Measurements from ENCODE around the gene TNFRSF19. TPM values are rescaled to one million over a fixed set of nuclear protein-coding genes. Genes with fewer than 3 reads are reported as not detected.

The TNFRSF19 gene
- total and polyA plus RNA-seq, 2 of the 13 experiments (the other 11 are each of a cell fraction or from before 2014, with no cell fraction given), result 75.3 to 77.7 TPM

- no peaks in the 10 kb centered on the region for H3K79me2 ChIP-seq (ENCODE audit: insufficient read depth, low read length)
- peak overlapping the region; percentile 68 for H3K27ac ChIP-seq (ENCODE audit: extremely low read length, insufficient read depth, low read length)
- peak; percentile 57 for FAIRE-seq
- intact Hi-C loops (cut with micrococcal nuclease; ENCODE audit: unreplicated experiment) (no loop called here), in situ Hi-C loops (cut with HindIII; ENCODE audit: extremely low pct_ligation_motif_present, low pct_unique_long_range_greater_than_20kb) (loop anchor here (25.0 kb wide), 1 partner anchor 288 kb away; the partner anchor contains the start of genes C1QTNF9B and MIPEP)
- H3K4me2 ChIP-seq (ENCODE audit: low read depth, low read length), result peak overlapping the region; percentile 12; the same call in 1 of the 2 replicates
- peak; percentile 92 for ATAC-seq
- no peak overlapping the region for H2AFZ ChIP-seq (ENCODE audit: low read length)
- no peaks in the 10 kb centered on the region for H3K27me3 ChIP-seq (ENCODE audit: control insufficient read depth in 1 of 2, insufficient read depth in 2 of 2, low read length in 2 of 2)
- 0 out of 2 replicates have a peak overlapping the region, but pooled peaks have one; percentile 9 for H3K9ac ChIP-seq (ENCODE audit: insufficient read depth, low read depth, low read length)
- TSS peak; percentile 99 for BruUV-seq (replicated peaks)
- ChIA-PET CTCF (ENCODE audit: low intra/inter-chr PET ratio, low total read pairs) (no interaction called here), POLR2A (interaction anchor here (1.5 kb wide), 2 partner anchors 16 to 31 kb away, joined by 5 to 6 read pairs; no protein-coding TSS in a partner anchor)
- DNase-seq (ENCODE audit: low spot score), result peak; percentile 95
- no peaks in the 10 kb centered on the region for H3K9me3 ChIP-seq (ENCODE audit: low read length)
- H3K4me3 ChIP-seq (replicated peaks in 1 of 3; ENCODE audit: insufficient read depth in 1 of 3, low read depth in 2 of 3, low read length in 3 of 3), result no peak overlapping the region
- 0% methylated on average over 3 of the region's 3 CpGs for WGBS (ENCODE audit: low lambda C conversion rate)
- peaks cover 47% of the 10 kb centered on the region for H3K4me1 ChIP-seq (ENCODE audit: insufficient read depth, low read length)
- peaks cover 6 to 10% of the 10 kb centered on the region in 2 experiments for H3K36me3 ChIP-seq (replicated peaks in 1 of 2; ENCODE audit: control insufficient read depth in 1 of 2, insufficient read depth in 2 of 2, low read length in 2 of 2)
- H4K20me1 ChIP-seq (ENCODE audit: insufficient read depth, low read length), result no peaks in the 10 kb centered on the region
- TF ChIP-seq GATAD2A (CRISPR knock-in tag; IDR thresholded peaks at IDR 0.05), result peak; percentile 82
- TF ChIP-seq GFI1 (CRISPR knock-in tag; IDR thresholded peaks at IDR 0.05; ENCODE audit: borderline replicate concordance), result 0 out of 2 replicates have a peak, but pooled peaks have one; percentile 37
- no peak for TF ChIP-seq REXO4 (CRISPR knock-in tag; IDR thresholded peaks at IDR 0.05; ENCODE audit: borderline replicate concordance)
- TF ChIP-seq, protein P1, sequence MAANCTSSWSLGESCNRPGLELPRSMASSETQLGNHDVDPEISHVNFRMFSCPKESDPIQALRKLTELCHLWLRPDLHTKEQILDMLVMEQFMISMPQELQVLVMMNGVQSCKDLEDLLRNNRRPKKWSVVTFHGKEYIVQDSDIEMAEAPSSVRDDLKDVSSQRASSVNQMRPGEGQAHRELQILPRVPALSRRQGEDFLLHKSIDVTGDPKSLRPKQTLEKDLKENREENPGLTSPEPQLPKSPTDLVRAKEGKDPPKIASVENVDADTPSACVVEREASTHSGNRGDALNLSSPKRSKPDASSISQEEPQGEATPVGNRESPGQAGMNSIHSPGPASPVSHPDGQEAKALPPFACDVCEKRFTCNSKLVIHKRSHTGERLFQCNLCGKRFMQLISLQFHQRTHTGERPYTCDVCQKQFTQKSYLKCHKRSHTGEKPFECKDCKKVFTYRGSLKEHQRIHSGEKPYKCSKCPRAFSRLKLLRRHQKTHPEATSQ (CRISPR knock-in tag; IDR thresholded peaks at IDR 0.05; ENCODE audit: borderline replicate concordance), result peak; percentile 53; the same call in 1 of the 2 replicates
- TF ChIP-seq DMAP1 (CRISPR knock-in tag; IDR thresholded peaks at IDR 0.05), result no peak
- no peak for TF ChIP-seq KDM4B (CRISPR knock-in tag; IDR thresholded peaks at IDR 0.05)
- TF ChIP-seq, protein P2, sequence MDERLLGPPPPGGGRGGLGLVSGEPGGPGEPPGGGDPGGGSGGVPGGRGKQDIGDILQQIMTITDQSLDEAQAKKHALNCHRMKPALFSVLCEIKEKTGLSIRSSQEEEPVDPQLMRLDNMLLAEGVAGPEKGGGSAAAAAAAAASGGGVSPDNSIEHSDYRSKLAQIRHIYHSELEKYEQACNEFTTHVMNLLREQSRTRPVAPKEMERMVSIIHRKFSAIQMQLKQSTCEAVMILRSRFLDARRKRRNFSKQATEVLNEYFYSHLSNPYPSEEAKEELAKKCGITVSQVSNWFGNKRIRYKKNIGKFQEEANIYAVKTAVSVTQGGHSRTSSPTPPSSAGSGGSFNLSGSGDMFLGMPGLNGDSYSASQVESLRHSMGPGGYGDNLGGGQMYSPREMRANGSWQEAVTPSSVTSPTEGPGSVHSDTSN (CRISPR knock-in tag; IDR thresholded peaks at IDR 0.05), result no peak
- TF ChIP-seq ARNT2 (CRISPR knock-in tag; IDR thresholded peaks at IDR 0.05; ENCODE audit: low read depth), result no peak
- TF ChIP-seq PHF20 (CRISPR knock-in tag; IDR thresholded peaks at IDR 0.05), result no peak
- TF ChIP-seq ARID2 (CRISPR knock-in tag; IDR thresholded peaks at IDR 0.05; ENCODE audit: borderline replicate concordance), result no peak
- TF ChIP-seq, protein P3, sequence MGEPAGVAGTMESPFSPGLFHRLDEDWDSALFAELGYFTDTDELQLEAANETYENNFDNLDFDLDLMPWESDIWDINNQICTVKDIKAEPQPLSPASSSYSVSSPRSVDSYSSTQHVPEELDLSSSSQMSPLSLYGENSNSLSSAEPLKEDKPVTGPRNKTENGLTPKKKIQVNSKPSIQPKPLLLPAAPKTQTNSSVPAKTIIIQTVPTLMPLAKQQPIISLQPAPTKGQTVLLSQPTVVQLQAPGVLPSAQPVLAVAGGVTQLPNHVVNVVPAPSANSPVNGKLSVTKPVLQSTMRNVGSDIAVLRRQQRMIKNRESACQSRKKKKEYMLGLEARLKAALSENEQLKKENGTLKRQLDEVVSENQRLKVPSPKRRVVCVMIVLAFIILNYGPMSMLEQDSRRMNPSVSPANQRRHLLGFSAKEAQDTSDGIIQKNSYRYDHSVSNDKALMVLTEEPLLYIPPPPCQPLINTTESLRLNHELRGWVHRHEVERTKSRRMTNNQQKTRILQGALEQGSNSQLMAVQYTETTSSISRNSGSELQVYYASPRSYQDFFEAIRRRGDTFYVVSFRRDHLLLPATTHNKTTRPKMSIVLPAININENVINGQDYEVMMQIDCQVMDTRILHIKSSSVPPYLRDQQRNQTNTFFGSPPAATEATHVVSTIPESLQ (CRISPR knock-in tag; conservative IDR thresholded peaks at IDR 0.05), result no peak
- TF ChIP-seq ZNF598 (CRISPR knock-in tag; IDR thresholded peaks at IDR 0.05; ENCODE audit: borderline replicate concordance), result no peak
- no peak for TF ChIP-seq PLRG1 (conservative IDR thresholded peaks at IDR 0.05)
- TF ChIP-seq PAXIP1 (CRISPR knock-in tag; conservative IDR thresholded peaks at IDR 0.05), result peak; percentile 86
- peak; percentile 79; the same call in 1 of the 2 replicates for TF ChIP-seq MED13 (CRISPR knock-in tag; IDR thresholded peaks at IDR 0.05)
- no peak for TF ChIP-seq ZNF235 (CRISPR knock-in tag; IDR thresholded peaks at IDR 0.05; ENCODE audit: borderline replicate concordance)
Measured at GRCh38 chr13:23599083-23599925, 29.1 kb downstream of the TNFRSF19 start.
